SU-DHL-6 (cell line): ENCODE data around the gene ROR1.

Experiments used
- H2AFZ ChIP-seq: fragments of 200-600 bp; sonication (generic); 2 replicates; pipeline ENCODE4 v1.6.1; 2014; ENCODE audit warnings: low read depth, mild to moderate bottlenecking, moderate library complexity, mixed read lengths, antibody characterized with exemption, low read length; ENCODE audit not compliant: severe bottlenecking
- H3F3A ChIP-seq: fragments of 200-600 bp; shearing (Covaris generic); 2 replicates; pipeline ENCODE4 v1.6.0; 2016; ENCODE audit warnings: antibody characterized with exemption, mild to moderate bottlenecking; ENCODE audit not compliant: insufficient read depth
- H3K27ac ChIP-seq: fragments of 200-600 bp; sonication (generic); 2 replicates; pipeline ENCODE4 v1.5.1; 2016; ENCODE audit warnings: low read depth, mild to moderate bottlenecking, low read length, moderate library complexity, mixed read lengths
- H3K27me3 ChIP-seq: fragments of 200-600 bp; sonication (generic), shearing (Covaris generic); 2 replicates; pipeline ENCODE4 v1.6.0; 2014; ENCODE audit warnings: mild to moderate bottlenecking, low read length
- H3K36me3 ChIP-seq: fragments of 200-600 bp; sonication (generic); 2 replicates; pipeline ENCODE4 v1.6.1; 2014; ENCODE audit warnings: mild to moderate bottlenecking, low read length, mixed read lengths
- H3K4me2 ChIP-seq: fragments of 300-600, 200-600 bp; shearing (Covaris generic), sonication (generic); 2 replicates; pipeline ENCODE4 v1.6.0; 2014; ENCODE audit warnings: low read length, low read depth, mild to moderate bottlenecking; ENCODE audit not compliant: poor library complexity, severe bottlenecking
- H3K4me3 ChIP-seq: fragments of 200-600 bp; sonication (generic); 2 replicates; pipeline ENCODE4 v1.5.1; 2014; ENCODE audit warnings: antibody characterized with exemption, low read length, mild to moderate bottlenecking, mixed read lengths; ENCODE audit not compliant: insufficient read depth, poor library complexity, severe bottlenecking
- H3K79me2 ChIP-seq: fragments of 200-600 bp; sonication (generic); 2 replicates; pipeline ENCODE4 v1.6.1; 2014; ENCODE audit warnings: mild to moderate bottlenecking, low read length, moderate library complexity; ENCODE audit not compliant: insufficient read depth
- H3K9ac ChIP-seq: fragments of 200-600 bp; sonication (generic); 2 replicates; pipeline ENCODE4 v1.7.0; 2014; ENCODE audit warnings: mild to moderate bottlenecking, low read length
- H3K9me2 ChIP-seq: fragments of 200-600 bp; sonication (generic); replicated peaks from 2 replicates; pipeline ENCODE4 v1.6.1; 2014; ENCODE audit warnings: low read length; ENCODE audit not compliant: insufficient read depth
- H3K9me3 ChIP-seq: fragments of 200-600 bp; sonication (generic); 2 replicates; pipeline ENCODE4 v1.6.1; 2014; ENCODE audit warnings: low read length, mixed read lengths; ENCODE audit not compliant: insufficient read depth
- H4K20me1 ChIP-seq: fragments of 200-600 bp; sonication (generic); 2 replicates; pipeline ENCODE4 v1.6.1; 2014; ENCODE audit warnings: low read depth, mild to moderate bottlenecking, antibody characterized with exemption, low read length, moderate library complexity, mixed read lengths
- CTCF ChIP-seq: fragments of 200-600 bp; sonication (generic); IDR thresholded peaks from one replicate; pipeline ENCODE4 v1.5.1; 2017; ENCODE audit warnings: antibody characterized with exemption, mild to moderate bottlenecking, low read length, moderate library complexity; ENCODE audit not compliant: insufficient read depth, poor library complexity, severe bottlenecking
- EZH2phosphoT487 ChIP-seq: fragments of 200-600 bp; sonication (generic), shearing (Covaris generic); conservative IDR thresholded peaks from 2 replicates; pipeline ENCODE4 v1.6.1; 2018; ENCODE audit warnings: mild to moderate bottlenecking, antibody characterized with exemption, low read length, moderate library complexity, mixed read lengths

The ROR1 gene

GRCh38 chr1:63945943-63946342 is 172.1 kb downstream of the ROR1 start:
- TF ChIP-seq EZH2phosphoT487 (no peak), CTCF (no peak)
- Histone ChIP-seq H3F3A (no peaks in the 10 kb centered on the region), H3K4me3 (no peak overlapping the region), H2AFZ (no peak overlapping the region), H3K27me3 (no peaks in the 10 kb centered on the region), H3K9me3 (no peaks in the 10 kb centered on the region), H3K9ac (no peak overlapping the region), H3K79me2 (no peaks in the 10 kb centered on the region), H3K4me2 (no peak overlapping the region), H3K27ac (no peak overlapping the region), H3K9me2 (no peaks in the 10 kb centered on the region), H4K20me1 (no peaks in the 10 kb centered on the region), H3K36me3 (no peaks in the 10 kb centered on the region)

DNA sequence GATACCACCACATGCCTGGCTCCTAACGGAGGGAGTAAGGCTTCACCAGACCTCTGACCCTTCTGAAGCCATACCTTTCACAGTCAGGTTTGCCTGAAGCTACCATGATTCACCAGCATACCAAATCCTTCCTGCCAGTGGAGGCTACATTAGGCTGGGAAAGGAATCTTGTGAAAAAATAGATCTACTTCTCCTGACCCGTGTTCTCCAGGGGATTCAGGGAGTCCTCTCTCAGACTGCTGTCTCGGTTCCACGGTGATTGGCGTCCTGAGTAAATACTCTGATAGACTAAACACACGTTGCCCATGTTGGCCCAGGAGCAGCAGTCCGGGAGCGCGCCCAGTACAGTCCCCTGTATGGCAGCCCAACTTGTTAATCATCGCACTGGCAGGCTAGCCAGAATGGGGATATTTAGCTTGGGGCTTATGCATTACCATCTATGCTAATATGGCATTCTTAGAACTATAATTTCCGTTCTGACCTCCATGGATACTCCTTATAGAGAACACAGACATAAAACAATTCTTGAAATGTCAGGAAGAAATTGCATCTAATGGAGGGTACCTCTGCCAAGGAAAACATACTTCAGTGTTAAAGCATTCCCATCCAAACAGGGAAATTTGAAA is 173.2 kb downstream of the ROR1 start:
- no peak overlapping the region for H3K9ac ChIP-seq
- no peaks in the 10 kb centered on the region for H3K9me2 ChIP-seq
- H3K27ac ChIP-seq = no peak overlapping the region
- no peak for TF ChIP-seq CTCF
- TF ChIP-seq EZH2phosphoT487 = no peak
- no peaks in the 10 kb centered on the region for H4K20me1 ChIP-seq
- H3F3A ChIP-seq = no peaks in the 10 kb centered on the region
- no peaks in the 10 kb centered on the region for H3K27me3 ChIP-seq
- no peaks in the 10 kb centered on the region for H3K79me2 ChIP-seq
- H3K36me3 ChIP-seq = no peaks in the 10 kb centered on the region
- no peak overlapping the region for H3K4me3 ChIP-seq
- no peak overlapping the region for H2AFZ ChIP-seq
- H3K4me2 ChIP-seq = no peak overlapping the region
- no peaks in the 10 kb centered on the region for H3K9me3 ChIP-seq

GRCh38 chr1:63947904-63948303 is 174.1 kb downstream of the ROR1 start:
- no peaks in the 10 kb centered on the region for H3K27me3 ChIP-seq
- H3K9ac ChIP-seq = no peak overlapping the region
- no peaks in the 10 kb centered on the region for H3K79me2 ChIP-seq
- TF ChIP-seq CTCF (no peak), EZH2phosphoT487 (no peak)
- no peak overlapping the region for H2AFZ ChIP-seq
- H3K4me3 ChIP-seq = no peak overlapping the region
- no peaks in the 10 kb centered on the region for H4K20me1 ChIP-seq
- H3K9me3 ChIP-seq = no peaks in the 10 kb centered on the region
- no peak overlapping the region for H3K4me2 ChIP-seq
- H3K27ac ChIP-seq = no peak overlapping the region
- H3K36me3 ChIP-seq = no peaks in the 10 kb centered on the region
- H3K9me2 ChIP-seq = no peaks in the 10 kb centered on the region
- no peaks in the 10 kb centered on the region for H3F3A ChIP-seq
